IMR-90 (cell line): ENCODE data around the gene ATG10. TPM values are rescaled to one million over a fixed set of nuclear protein-coding genes. Genes with fewer than 3 reads are reported as not detected.

Experiments used
- ATAC-seq: fragments of 200-7000 bp; cut with Tn5 transposase; 2 replicates; pipeline ENCODE4 v1.9.1; 2020; ENCODE audit warnings: low read depth, mild to moderate bottlenecking, moderate library complexity
- BruUV-seq: library from RNA; stranded (reverse); fragments of 400-500 nt; replicated peaks from 2 replicates; lab custom pipeline; 2021; lab: Mats Ljungman, UMichigan
- CTCF ChIA-PET: fragments of 300-600 bp; formaldehyde crosslinking; extraction: SDS; loops from one replicate; lab custom pipeline; 2021; ENCODE audit warnings: antibody characterized with exemption; lab: Yijun Ruan, JAX
- POLR2A ChIA-PET: fragments of 300-600 bp; sonication (Branson Sonifier 250); formaldehyde crosslinking; loops from one replicate; lab custom pipeline; 2022; ENCODE audit warnings: antibody characterized with exemption; ENCODE audit not compliant: unreplicated experiment; lab: Charles Lee
- DNase-seq: peaks from one replicate; pipeline ENCODE4 v3.0.0; 2013
- H2AFZ ChIP-seq: replicated peaks from 2 replicates; pipeline ENCODE3; 2013; ENCODE audit warnings: low read length, mild to moderate bottlenecking; ENCODE audit not compliant: poor library complexity
- H2AK5ac ChIP-seq: 2 replicates; pipeline ENCODE4 v1.6.1; 2013; ENCODE audit warnings: low read depth, low read length, inconsistent platforms
- H2AK9ac ChIP-seq: replicated peaks from 2 replicates; pipeline ENCODE3; 2013; ENCODE audit warnings: mild to moderate bottlenecking, low read depth, low read length, moderate library complexity; ENCODE audit not compliant: poor library complexity
- H2BK120ac ChIP-seq: 2 replicates; pipeline ENCODE4 v1.6.1; 2013; ENCODE audit warnings: low read depth, low read length, inconsistent platforms
- H2BK15ac ChIP-seq: 3 replicates; pipeline ENCODE4 v1.6.1; 2013; ENCODE audit warnings: low read depth, low read length, inconsistent platforms
- H2BK20ac ChIP-seq: 2 replicates; pipeline ENCODE4 v1.6.1; 2013; ENCODE audit warnings: low read depth, mild to moderate bottlenecking, inconsistent platforms, low read length, moderate library complexity
- H2BK5ac ChIP-seq: 2 replicates; pipeline ENCODE4 v1.6.1; 2013; ENCODE audit warnings: mild to moderate bottlenecking, low read depth, low read length, inconsistent platforms; ENCODE audit not compliant: poor library complexity, severe bottlenecking
- H3K14ac ChIP-seq: replicated peaks from 2 replicates; pipeline ENCODE4 v1.6.1; 2013; ENCODE audit warnings: low read depth, low read length, inconsistent platforms
- H3K18ac ChIP-seq: 2 replicates; pipeline ENCODE4 v1.6.1; 2013; ENCODE audit warnings: low read depth, low read length, control low read depth
- H3K23ac ChIP-seq: 2 replicates; pipeline ENCODE4 v1.6.1; 2013; ENCODE audit warnings: low read depth, low read length, inconsistent platforms
- H3K27ac ChIP-seq: 2 replicates; pipeline ENCODE4 v1.5.1; 2013; ENCODE audit warnings: mild to moderate bottlenecking, control low read depth, low read length; ENCODE audit not compliant: insufficient read depth
- H3K27me3 ChIP-seq: 2 replicates; pipeline ENCODE4 v1.6.1; 2013; ENCODE audit warnings: low read length; ENCODE audit not compliant: control insufficient read depth, insufficient read depth
- H3K36me3 ChIP-seq: 2 replicates; pipeline ENCODE4 v1.6.1; 2013; ENCODE audit warnings: low read length, mixed read lengths; ENCODE audit not compliant: control insufficient read depth, insufficient read depth
- H3K4ac ChIP-seq: 2 replicates; pipeline ENCODE4 v1.6.1; 2013; ENCODE audit warnings: low read depth, low read length, inconsistent platforms
- H3K4me1 ChIP-seq: 2 replicates; pipeline ENCODE4 v1.6.1; 2013; ENCODE audit warnings: low read length, mixed read lengths; ENCODE audit not compliant: control insufficient read depth, insufficient read depth
- H3K4me2 ChIP-seq: 2 replicates; pipeline ENCODE4 v1.6.1; 2013; ENCODE audit warnings: low read depth, mild to moderate bottlenecking, control low read depth, low read length, moderate library complexity
- H3K4me3 ChIP-seq: 2 replicates; pipeline ENCODE4 v1.5.1; 2013; ENCODE audit warnings: low read depth, mild to moderate bottlenecking, control low read depth, low read length, moderate library complexity; ENCODE audit not compliant: insufficient read depth
- H3K56ac ChIP-seq: 2 replicates; pipeline ENCODE4 v1.6.1; 2013; ENCODE audit warnings: low read length, inconsistent platforms; ENCODE audit not compliant: insufficient read depth; ENCODE audit errors: extremely low read depth
- H3K79me1 ChIP-seq, 2 experiments: 2 replicates each; pipeline ENCODE4 v1.6.1; 2013; ENCODE audit warnings: low read length in 2 of 2, inconsistent platforms in 1 of 2, low read depth in 1 of 2
- H3K9ac ChIP-seq: 2 replicates; pipeline ENCODE4 v1.6.1; 2013; ENCODE audit warnings: low read depth, low read length, control low read depth
- H3K9me1 ChIP-seq: 2 replicates; pipeline ENCODE4 v1.6.1; 2013; ENCODE audit warnings: low read length, inconsistent platforms; ENCODE audit not compliant: insufficient read depth
- H3K9me3 ChIP-seq: 2 replicates; pipeline ENCODE4 v1.6.1; 2013; ENCODE audit warnings: low read length; ENCODE audit not compliant: control insufficient read depth, insufficient read depth
- H4K20me1 ChIP-seq: 2 replicates; pipeline ENCODE4 v1.6.1; 2013; ENCODE audit warnings: low read length, inconsistent platforms; ENCODE audit not compliant: insufficient read depth
- H4K5ac ChIP-seq: 2 replicates; pipeline ENCODE4 v1.6.1; 2013; ENCODE audit warnings: mild to moderate bottlenecking, low read depth, low read length, control low read depth
- H4K8ac ChIP-seq, 2 experiments: 2 replicates each; pipeline ENCODE4 v1.6.1; 2013; ENCODE audit warnings: low read depth in 2 of 2, low read length in 2 of 2, control low read depth in 1 of 2, inconsistent platforms in 1 of 2
- H4K91ac ChIP-seq: 2 replicates; pipeline ENCODE4 v1.6.1; 2013; ENCODE audit warnings: low read depth, low read length, inconsistent platforms; ENCODE audit not compliant: insufficient read depth
- MXI1 ChIP-seq: IDR thresholded peaks from 2 replicates; pipeline ENCODE4 v1.6.1; 2012; ENCODE audit warnings: low read depth, mild to moderate bottlenecking, low read length, moderate library complexity, borderline replicate concordance
- POLR2A ChIP-seq: IDR thresholded peaks from 2 replicates; pipeline ENCODE4 v1.6.1; 2012; ENCODE audit warnings: mild to moderate bottlenecking, low read depth, low read length
- RCOR1 ChIP-seq: IDR thresholded peaks from 2 replicates; pipeline ENCODE4 v1.6.1; 2012; ENCODE audit warnings: mild to moderate bottlenecking, low read length, improper control_type of control experiment; ENCODE audit not compliant: insufficient replicate concordance
- WGBS, 2 experiments: methylation state at CpG; one replicate each; pipeline versions ENCODE4 v1.1.5 to v1.1.7; 2013; ENCODE audit warnings: missing lambda C conversion rate in 2 of 2; ENCODE audit not compliant: insufficient read length in 1 of 2; ENCODE audit errors: extremely low coverage in 2 of 2; 5-methylcytosine and 5-hydroxymethylcytosine counted together
- dilution Hi-C: fragments of 300-500 bp; cut with HindIII; formaldehyde crosslinking; loops from one replicate; pipeline ENCODE4 v1.14.3; 2018; ENCODE audit warnings: low sequenced_read_pairs; ENCODE audit not compliant: unreplicated experiment
- in situ Hi-C: fragments of 300-500 bp; cut with MboI; formaldehyde crosslinking; loops from 3 replicates; pipeline ENCODE4 v1.14.3; 2019; ENCODE audit warnings: low sequenced_read_pairs, inconsistent platforms, mixed read lengths
- intact Hi-C: fragments of 100-400 bp; cut with micrococcal nuclease; formaldehyde crosslinking; loops from 2 replicates; pipeline ENCODE4 v1.10.0; 2022
- polyA plus RNA-seq, 3 experiments: library from polyadenylated mRNA; depleted of rRNA; stranded (reverse); fragments of >200 nt; gene quantifications; 2 replicates each; pipeline ENCODE4 v1.2.3, GENCODE V29; 2012; ENCODE audit warnings: low replicate concordance in 1 of 3
- total RNA-seq: library from RNA; depleted of rRNA; stranded (reverse); fragments of >200 nt; gene quantifications from 2 replicates; pipeline ENCODE4 v1.2.3, GENCODE V29; 2012
- TF ChIP-seq, protein P1 (sequence below): conservative IDR thresholded peaks from 2 replicates; pipeline ENCODE4 v1.5.1; 2012; ENCODE audit warnings: mild to moderate bottlenecking, low read depth, low read length, improper control_type of control experiment

The ATG10 gene
- total and polyA plus RNA-seq, 2 of the 4 experiments (the other 2 are of a cell fraction): 3.4 to 8.1 TPM

GRCh38 chr5:81995407-81995806 is 23.6 kb downstream of the ATG10 start:
- no peak for DNase-seq
- H2AFZ ChIP-seq: no peak overlapping the region
- H3K9me3 ChIP-seq: no peaks in the 10 kb centered on the region
- in situ Hi-C loops (no loop called here), intact Hi-C loops (no loop called here), dilution Hi-C loops (no loop called here)
- H3K4me2 ChIP-seq: no peak overlapping the region
- no peak overlapping the region for H3K14ac ChIP-seq
- peaks cover 7% of the 10 kb centered on the region; the same call in 1 of the 2 replicates for H3K36me3 ChIP-seq
- no peak overlapping the region for H2BK120ac ChIP-seq
- no peaks in the 10 kb centered on the region; a peak in 2 of 4 replicates for H3K79me1 ChIP-seq
- BruUV-seq: no TSS peak
- no peak overlapping the region for H3K9ac ChIP-seq
- H4K8ac ChIP-seq: no peak overlapping the region
- ATAC-seq: no peak
- POLR2A ChIA-PET: no interaction called here
- no peaks in the 10 kb centered on the region for H4K20me1 ChIP-seq
- no peak overlapping the region for H2BK5ac ChIP-seq
- H3K4me3 ChIP-seq: no peak overlapping the region
- H3K27me3 ChIP-seq: no peaks in the 10 kb centered on the region
- H3K56ac ChIP-seq: no peak overlapping the region
- no peak overlapping the region for H2BK20ac ChIP-seq
- CTCF ChIA-PET: no interaction called here
- H2AK5ac ChIP-seq: no peak overlapping the region
- H3K27ac ChIP-seq: no peak overlapping the region
- no peak for TF ChIP-seq RCOR1
- no peak for TF ChIP-seq POLR2A
- TF ChIP-seq, protein P1, sequence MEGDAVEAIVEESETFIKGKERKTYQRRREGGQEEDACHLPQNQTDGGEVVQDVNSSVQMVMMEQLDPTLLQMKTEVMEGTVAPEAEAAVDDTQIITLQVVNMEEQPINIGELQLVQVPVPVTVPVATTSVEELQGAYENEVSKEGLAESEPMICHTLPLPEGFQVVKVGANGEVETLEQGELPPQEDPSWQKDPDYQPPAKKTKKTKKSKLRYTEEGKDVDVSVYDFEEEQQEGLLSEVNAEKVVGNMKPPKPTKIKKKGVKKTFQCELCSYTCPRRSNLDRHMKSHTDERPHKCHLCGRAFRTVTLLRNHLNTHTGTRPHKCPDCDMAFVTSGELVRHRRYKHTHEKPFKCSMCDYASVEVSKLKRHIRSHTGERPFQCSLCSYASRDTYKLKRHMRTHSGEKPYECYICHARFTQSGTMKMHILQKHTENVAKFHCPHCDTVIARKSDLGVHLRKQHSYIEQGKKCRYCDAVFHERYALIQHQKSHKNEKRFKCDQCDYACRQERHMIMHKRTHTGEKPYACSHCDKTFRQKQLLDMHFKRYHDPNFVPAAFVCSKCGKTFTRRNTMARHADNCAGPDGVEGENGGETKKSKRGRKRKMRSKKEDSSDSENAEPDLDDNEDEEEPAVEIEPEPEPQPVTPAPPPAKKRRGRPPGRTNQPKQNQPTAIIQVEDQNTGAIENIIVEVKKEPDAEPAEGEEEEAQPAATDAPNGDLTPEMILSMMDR: no peak
- no peak for TF ChIP-seq MXI1
- H2BK15ac ChIP-seq: no peak overlapping the region
- H3K23ac ChIP-seq: no peak overlapping the region
- no peaks in the 10 kb centered on the region for H3K4me1 ChIP-seq
- peaks cover 2% of the 10 kb centered on the region; the same call in 1 of the 2 replicates for H3K9me1 ChIP-seq
- H2AK9ac ChIP-seq: no peak overlapping the region
- no peak overlapping the region for H3K4ac ChIP-seq
- H4K91ac ChIP-seq: no peak overlapping the region
- no peak overlapping the region for H3K18ac ChIP-seq
- H4K5ac ChIP-seq: no peak overlapping the region
- no CpG with 5 or more reads among the region's 2 CpGs for WGBS, 2 experiments
